Endothelial cell of umbilical vein (primary cell): ENCODE measurements around the gene HSPB2. TPM values are rescaled to one million over a fixed set of nuclear protein-coding genes. Genes with fewer than 3 reads are reported as not detected.

Experiments
- BruUV-seq: library from RNA; stranded (reverse); fragments of 400-500 nt; replicated peaks from 2 replicates; lab custom pipeline; 2021; lab: Mats Ljungman, UMichigan
- CTCF ChIA-PET: fragments of 300-600, 350-600 bp; sonication (Branson Sonifier 250); formaldehyde crosslinking; loops from one replicate; lab custom pipeline; 2021; ENCODE audit warnings: antibody characterized with exemption, inconsistent platforms; lab: Charles Lee
- POLR2A ChIA-PET: fragments of 300-600, 350-600 bp; sonication (Branson Sonifier 250); formaldehyde crosslinking; loops from one replicate; lab custom pipeline; 2021; ENCODE audit warnings: antibody characterized with exemption, inconsistent platforms; lab: Charles Lee
- DNase-seq: peaks from one replicate; pipeline ENCODE4 v3.0.0-alpha.2; 2011; ENCODE audit warnings: low read depth, low spot score
- FAIRE-seq: peaks from 2 replicates; lab custom pipeline; 2011; peaks lifted over from hg19 to GRCh38; lab: Jason Lieb, UNC
- H2AFZ ChIP-seq: 2 replicates; pipeline ENCODE4 v1.6.0; 2012; ENCODE audit warnings: low read depth, low read length, control low read depth, inconsistent platforms
- H3K27ac ChIP-seq: 2 replicates; pipeline ENCODE4 v1.5.1; 2011; ENCODE audit warnings: low read depth, mild to moderate bottlenecking, control low read depth, low read length, moderate library complexity; ENCODE audit not compliant: insufficient read depth
- H3K27me3 ChIP-seq, 2 experiments: 2 replicates each; pipeline versions ENCODE4 v1.6.0 to v1.6.1; 2011; ENCODE audit warnings: low read length in 2 of 2, mixed read lengths in 1 of 2; ENCODE audit not compliant: control insufficient read depth in 2 of 2, insufficient read depth in 2 of 2
- H3K36me3 ChIP-seq, 2 experiments: 2 replicates in 1 of 2; 3 replicates in 1 of 2; pipeline ENCODE4 v1.5.1; 2011; ENCODE audit warnings: low read length in 2 of 2, mild to moderate bottlenecking in 1 of 2, moderate library complexity in 1 of 2; ENCODE audit not compliant: control insufficient read depth in 2 of 2, insufficient read depth in 2 of 2; ENCODE audit errors: extremely low read depth in 1 of 2
- H3K4me1 ChIP-seq: 3 replicates; pipeline ENCODE4 v1.5.1; 2011; ENCODE audit warnings: mild to moderate bottlenecking, low read length; ENCODE audit not compliant: control insufficient read depth, insufficient read depth; ENCODE audit errors: extremely low read depth
- H3K4me2 ChIP-seq: 2 replicates; pipeline ENCODE4 v1.6.1; 2011; ENCODE audit warnings: low read length, control low read depth, mixed read lengths; ENCODE audit not compliant: insufficient read depth
- H3K4me3 ChIP-seq, 3 experiments: fragments of 200-600 bp in 1 of 3; sonication (generic), shearing (Covaris generic) in 1 of 3; replicated peaks in 1 of 3; 2 replicates each; pipeline ENCODE4 v1.5.1; 2011 to 2016; ENCODE audit warnings: control low read depth in 3 of 3, low read length in 3 of 3, mild to moderate bottlenecking in 2 of 3, inconsistent platforms in 1 of 3, low read depth in 1 of 3, moderate library complexity in 1 of 3; ENCODE audit not compliant: insufficient read depth in 1 of 3
- H3K79me2 ChIP-seq: 2 replicates; pipeline ENCODE4 v1.6.0; 2012; ENCODE audit warnings: low read length, inconsistent platforms; ENCODE audit not compliant: control insufficient read depth, insufficient read depth
- H3K9ac ChIP-seq: replicated peaks from 2 replicates; pipeline ENCODE3; 2011; ENCODE audit warnings: low read length, control low read depth; ENCODE audit not compliant: insufficient read depth; ENCODE audit errors: extremely low read depth
- H3K9me1 ChIP-seq: replicated peaks from 3 replicates; pipeline ENCODE4 v1.6.0; 2011; ENCODE audit warnings: mild to moderate bottlenecking, low read length; ENCODE audit not compliant: control insufficient read depth, insufficient read depth; ENCODE audit errors: extremely low read depth
- H3K9me3 ChIP-seq: replicated peaks from 2 replicates; pipeline ENCODE4 v1.5.1; 2012; ENCODE audit warnings: low read length, inconsistent platforms; ENCODE audit not compliant: control insufficient read depth, insufficient read depth
- H4K20me1 ChIP-seq: replicated peaks from 2 replicates; pipeline ENCODE3; 2011; ENCODE audit warnings: mild to moderate bottlenecking, low read length; ENCODE audit not compliant: control insufficient read depth, insufficient read depth; ENCODE audit errors: extremely low read depth
- CTCF ChIP-seq, 2 donors: IDR thresholded peaks; 1 replicate in 1 of 2; 2 replicates in 1 of 2; pipeline ENCODE4 v1.5.1; 2011; ENCODE audit warnings: low read length in 2 of 2, mild to moderate bottlenecking in 2 of 2, moderate library complexity in 2 of 2, control low read depth in 1 of 2, inconsistent platforms in 1 of 2, low read depth in 1 of 2; ENCODE audit not compliant: insufficient read depth in 1 of 2; ENCODE audit errors: extremely low read depth in 1 of 2
- EZH2 ChIP-seq: IDR thresholded peaks from 2 replicates; pipeline ENCODE4 v1.6.1; 2012; ENCODE audit warnings: borderline replicate concordance, low read depth, mild to moderate bottlenecking, moderate library complexity, low read length, inconsistent platforms; ENCODE audit not compliant: severe bottlenecking
- FOS ChIP-seq: IDR thresholded peaks from 2 replicates; pipeline ENCODE4 v1.6.1; 2011; ENCODE audit warnings: mild to moderate bottlenecking, low read length, moderate library complexity, borderline replicate concordance; ENCODE audit not compliant: insufficient read depth
- GATA2 ChIP-seq: IDR thresholded peaks from 2 replicates; pipeline ENCODE4 v1.7.0; 2011; ENCODE audit warnings: low read depth, mild to moderate bottlenecking, moderate library complexity, mixed read lengths, low read length; ENCODE audit not compliant: insufficient read length, insufficient read depth
- JUN ChIP-seq: IDR thresholded peaks from 2 replicates; pipeline ENCODE4 v1.6.1; 2011; ENCODE audit warnings: borderline replicate concordance, low read depth; ENCODE audit not compliant: insufficient read length, insufficient read depth
- MAX ChIP-seq: IDR thresholded peaks from 2 replicates; pipeline ENCODE4 v1.6.1; 2011; ENCODE audit not compliant: insufficient read depth, insufficient read length
- MYC ChIP-seq: IDR thresholded peaks from one replicate; pipeline ENCODE4 v1.6.1; 2011; ENCODE audit warnings: mild to moderate bottlenecking, low read depth, low read length
- POLR2A ChIP-seq: IDR thresholded peaks from 2 replicates; pipeline ENCODE4 v1.6.1; 2012; ENCODE audit warnings: low read depth, mild to moderate bottlenecking, control low read depth, low read length
- POLR2AphosphoS5 ChIP-seq: IDR thresholded peaks from 2 replicates; pipeline ENCODE4 v1.6.1; 2012; ENCODE audit warnings: low read depth, mild to moderate bottlenecking, control low read depth, low read length, moderate library complexity; ENCODE audit not compliant: insufficient read depth
- dilution Hi-C: fragments of 300-500 bp; cut with MboI; formaldehyde crosslinking; loops from one replicate; pipeline ENCODE4 v1.15.0; 2019; ENCODE audit warnings: low sequenced_read_pairs; ENCODE audit not compliant: extremely low pct_ligation_motif_present
- intact Hi-C: fragments of 100-400 bp; cut with micrococcal nuclease; formaldehyde crosslinking; loops from one replicate; pipeline ENCODE4 v1.10.0; 2022
- polyA plus RNA-seq, 4 experiments: library from polyadenylated mRNA; depleted of rRNA in 3 of 4; stranded (reverse) in 3 of 4; unstranded in 1 of 4; fragments of >200 nt; gene quantifications; 2 replicates each; pipeline versions ENCODE4 v1.2.1 to v1.2.3, GENCODE V29; 2011 to 2012; ENCODE audit warnings: missing spikeins in 1 of 4
- total RNA-seq: library from RNA; stranded (reverse); gene quantifications from 2 replicates; pipeline ENCODE4 v1.2.3, GENCODE V29; 2021

Gene HSPB2
- total and polyA plus RNA-seq, 2 donors (not counting 3 experiments of a cell fraction or from before 2014, with no cell fraction given) = not detected

- peak; percentile 69 for FAIRE-seq
- Histone ChIP-seq H3K4me1 (peaks cover 31% of the 10 kb centered on the region), H3K9me1 (no peaks in the 10 kb centered on the region), H4K20me1 (no peaks in the 10 kb centered on the region), H3K79me2 (peaks cover 4% of the 10 kb centered on the region), H3K4me3 (no peak overlapping the region), H3K27me3 (no peaks in the 10 kb centered on the region), H3K9ac (no peak overlapping the region), H3K36me3 (no peaks in the 10 kb centered on the region), H3K4me2 (no peak overlapping the region), H3K9me3 (no peaks in the 10 kb centered on the region), H3K27ac (no peak overlapping the region), H2AFZ (no peak overlapping the region)
- no TSS peak for BruUV-seq
- intact Hi-C loops = no loop called here
- peak; percentile 85 for DNase-seq
- no peak for TF ChIP-seq GATA2
- TF ChIP-seq MYC = no peak
- no peak for TF ChIP-seq EZH2
- no peak for TF ChIP-seq MAX
- TF ChIP-seq POLR2A = no peak
- TF ChIP-seq JUN = no peak
- TF ChIP-seq FOS = no peak
- no peak for TF ChIP-seq CTCF (IDR thresholded peaks at IDR 0.05; ENCODE audit: extremely low read depth in 1 of 2, insufficient read depth in 1 of 2, low read depth in 1 of 2, low read length in 2 of 2)
- TF ChIP-seq POLR2AphosphoS5 = peak; percentile 18
- ChIA-PET POLR2A (no interaction called here), CTCF (interaction anchor here (0.8 to 1.9 kb wide), 7 partner anchors 9 to 32 kb away, joined by 3 to 14 read pairs (median 4); partner anchors contain the start of gene DIXDC1)
- dilution Hi-C loops = no loop called here
Observed at GRCh38 chr11:111949519-111950426, 37.2 kb downstream of the HSPB2 start.
